ENCODE measurements around the gene ZNF862. TPM values are rescaled to one million over a fixed set of nuclear protein-coding genes. Genes with fewer than 3 reads are reported as not detected.

ZNF862 gene
- total RNA-seq, 1 experiment from 2014 or later, result 1.9 TPM

- Mint-ChIP-seq H3K27ac (no peak overlapping the region), H3K4me3 (no peak overlapping the region)
- no peak overlapping the region for H3K27ac ChIP-seq (ENCODE audit: insufficient read length, low read depth, low read length)
Observed at GRCh38 chr7:149845257-149845980, 7.2 kb downstream of the ZNF862 start.

More at GRCh38 chr7:149845257-149845980, 7.2 kb downstream of the ZNF862 start:
- Histone ChIP-seq H4K20me1 (ENCODE audit: control insufficient read depth, insufficient read depth, insufficient read length) (no peaks in the 10 kb centered on the region), H4K91ac (ENCODE audit: insufficient read length, low read depth, low read length) (no peak overlapping the region), H3K4ac (ENCODE audit: low read depth, low read length) (no peak overlapping the region), H3K4me2 (ENCODE audit: insufficient read depth, insufficient read length, low read length) (no peak overlapping the region), H3K9ac (ENCODE audit: extremely low read depth, insufficient read length, low read length) (no peak overlapping the region), H3K14ac (ENCODE audit: insufficient read depth, low read length) (no peak overlapping the region), H4K5ac (ENCODE audit: insufficient read length, low read depth, low read length) (no peak overlapping the region), H3K4me1 (ENCODE audit: insufficient read depth, low read length) (no peaks in the 10 kb centered on the region), H3K56ac (ENCODE audit: insufficient read length, low read depth, low read length) (no peak overlapping the region), H4K8ac (replicated peaks; ENCODE audit: insufficient read length, low read depth, low read length) (no peak overlapping the region), H2BK15ac (ENCODE audit: low read depth, low read length) (no peak overlapping the region), H3K79me1 (ENCODE audit: insufficient read depth, low read depth, low read length, poor library complexity, severe bottlenecking) (no peaks in the 10 kb centered on the region), H3T11ph (ENCODE audit: low read length) (no peak overlapping the region), H2AFZ (ENCODE audit: low read length) (no peak overlapping the region), H2AK5ac (ENCODE audit: insufficient read length, low read length) (no peak overlapping the region), H2BK5ac (ENCODE audit: insufficient read length, low read length) (no peak overlapping the region), H3K23me2 (ENCODE audit: insufficient read length, low read depth, low read length, poor library complexity, severe bottlenecking) (no peaks in the 10 kb centered on the region), H3K23ac (ENCODE audit: insufficient read length, low read depth, low read length) (no peak overlapping the region), H3K27me3 (ENCODE audit: insufficient read depth, low read length) (0 out of 2 replicates have a peak, but pooled peaks cover 2% of the 10 kb centered on the region), H2BK12ac (ENCODE audit: insufficient read length, low read depth, low read length) (no peak overlapping the region), H2BK120ac (ENCODE audit: low read depth, low read length, poor library complexity, severe bottlenecking) (no peak overlapping the region), H3K9me3 (ENCODE audit: control insufficient read depth, low read depth, low read length) (no peaks in the 10 kb centered on the region), H3K18ac (ENCODE audit: insufficient read length, low read depth, low read length) (no peak overlapping the region), H2BK20ac (ENCODE audit: low read depth, low read length, poor library complexity, severe bottlenecking) (no peak overlapping the region), H3K79me2 (ENCODE audit: insufficient read depth, low read length) (no peaks in the 10 kb centered on the region; the same call in 1 of the 2 replicates)
- Mint-ChIP-seq H3K36me3 (ENCODE audit: insufficient read depth in 1 of 3, low read depth in 3 of 3) (no peaks in the 10 kb centered on the region), H3K4me1 (peaks cover 7 to 8% of the 10 kb centered on the region in 2 experiments), H3K9me3 (no peaks in the 10 kb centered on the region), H3K27me3 (ENCODE audit: low read depth) (peaks cover 35% of the 10 kb centered on the region)
- WGBS (ENCODE audit: extremely low coverage, insufficient read length, low lambda C conversion rate), result no CpG with 5 or more reads among the region's 5 CpGs
- no peak for TF ChIP-seq CTCF (conservative IDR thresholded peaks at IDR 0.05)
- no peak for DNase-seq

All from H9 (cell line).